Measurements from ENCODE around the gene OCEL1. TPM values are rescaled to one million over a fixed set of nuclear protein-coding genes. Genes with fewer than 3 reads are reported as not detected.

OCEL1 gene
- total and polyA plus RNA-seq, 5 experiments from 2014 or later = 21.9 to 52.4 (median 40.1) TPM

DNA sequence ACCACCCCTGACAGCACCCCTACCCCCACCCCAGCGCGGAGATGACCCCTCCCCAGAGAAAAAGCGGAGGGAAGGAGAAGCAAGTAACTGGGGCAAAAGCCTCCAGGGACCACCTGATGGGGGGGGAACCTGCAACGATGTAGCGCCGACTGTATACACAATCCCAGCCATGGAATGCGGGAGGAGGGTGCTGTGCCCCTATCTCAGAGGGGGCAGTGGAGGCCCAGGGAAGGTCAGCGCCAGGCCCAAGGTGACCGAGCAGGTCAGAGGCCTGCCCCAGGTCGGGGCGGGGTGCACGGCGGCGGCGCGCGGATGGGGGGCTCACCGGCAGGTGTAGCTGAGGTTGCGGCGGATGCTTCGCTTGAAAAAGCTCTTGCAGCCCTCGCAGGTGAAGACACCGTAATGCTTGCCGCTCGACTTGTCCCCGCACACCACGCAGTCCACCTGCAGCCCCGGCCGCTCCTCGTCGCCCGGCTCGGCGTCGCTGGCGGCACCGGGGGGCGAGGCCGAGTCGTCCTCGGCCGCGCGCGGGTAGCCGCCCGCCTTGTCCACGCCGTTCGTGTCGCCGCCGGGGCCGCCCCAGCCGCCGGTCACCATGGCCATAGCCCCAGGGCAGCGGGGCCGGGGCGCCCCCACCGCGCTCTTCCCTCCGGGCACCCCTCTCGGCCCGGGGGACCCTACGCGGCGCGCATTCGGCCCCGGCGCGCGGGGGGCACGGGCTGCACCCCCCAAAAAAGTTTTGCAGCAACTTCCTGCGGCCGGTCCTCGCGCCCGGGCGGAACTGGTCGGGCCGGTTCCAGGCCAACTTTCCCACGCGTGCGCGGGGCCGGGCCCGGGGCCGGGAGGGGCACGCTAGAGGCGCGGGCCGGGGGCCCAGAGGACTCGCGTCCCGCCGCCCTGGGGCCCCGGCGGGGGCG, 18.9 kb downstream of the OCEL1 start:
- H3K36me3 Mint-ChIP-seq = no peaks in the 10 kb centered on the region
- DNase-seq (peak in 2 of 10 donors; percentile 30 to 37), ATAC-seq (peak; percentile 33 to 39)
- peaks cover 4 to 20% (median 9%) of the 10 kb centered on the region in 4 donors for H3K4me1 Mint-ChIP-seq
- peaks cover 0 to 4% (median 0%) of the 10 kb centered on the region in 5 donors for H3K27me3 Mint-ChIP-seq
- peak overlapping the region in 9 of 10 donors; percentile 33 to 78 (median 60) for H3K4me3 Mint-ChIP-seq
- POLR2A ChIA-PET = interaction anchor here (0.6 to 2.6 kb wide), 2 partner anchors 10 to 30 kb away, joined by 3 to 9 read pairs; partner anchors contain the start of gene USE1
- H3K27ac Mint-ChIP-seq = no peak overlapping the region
- H3K9me3 Mint-ChIP-seq = no peaks in the 10 kb centered on the region

DNA sequence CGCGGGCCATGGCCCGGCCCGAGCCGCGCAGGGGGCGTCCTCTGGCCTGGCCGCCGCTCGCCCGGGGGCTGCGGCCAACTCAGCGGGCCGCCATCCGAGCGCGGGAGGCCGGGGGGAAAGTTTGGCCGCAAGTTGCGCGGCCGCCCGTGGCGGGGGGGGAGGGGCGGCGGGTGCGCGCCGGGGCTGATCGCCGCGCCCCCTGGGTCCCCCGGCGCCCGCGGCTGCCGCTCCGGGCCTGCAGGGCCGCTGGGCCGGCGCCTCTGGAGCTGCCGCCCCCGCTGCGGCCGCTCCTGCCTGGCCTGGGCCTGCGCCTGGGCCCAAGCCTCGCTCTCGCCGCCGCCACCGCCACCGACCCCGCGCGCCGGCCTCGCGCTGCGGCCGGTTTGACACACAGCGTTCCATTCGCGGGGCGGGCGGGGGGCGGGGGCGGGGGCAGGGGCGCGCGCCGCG, 19.5 kb downstream of the OCEL1 start, which contains the start of gene NR2F6:
TSS of gene NR2F6 (minus strand) at position 385 of the 450 bp plus-strand sequence. CDS start 699 bp downstream, outside the sequence.
- ATAC-seq (peak in 1 of 2 donors; percentile 35), DNase-seq (no peak)
- peak within 1 kb of the TSS in 6 of 10 donors; percentile 40 to 91 (median 72) for H3K27ac Mint-ChIP-seq
- no peaks in the 10 kb centered on the region for H3K9me3 Mint-ChIP-seq
- peak within 1 kb of the TSS; percentile 74 to 93 (median 88) for H3K4me3 Mint-ChIP-seq
- peaks cover 0 to 4% (median 0%) of the 10 kb centered on the region in 5 donors for H3K27me3 Mint-ChIP-seq
- H3K4me1 Mint-ChIP-seq = peaks cover 4 to 20% (median 9%) of the 10 kb centered on the region in 4 donors
- H3K36me3 Mint-ChIP-seq = no peaks in the 10 kb centered on the region
- POLR2A ChIA-PET = interaction anchor here (1.8 to 2.6 kb wide), 2 partner anchors 11 to 61 kb away, joined by 4 to 9 read pairs; no protein-coding TSS in a partner anchor

DNA sequence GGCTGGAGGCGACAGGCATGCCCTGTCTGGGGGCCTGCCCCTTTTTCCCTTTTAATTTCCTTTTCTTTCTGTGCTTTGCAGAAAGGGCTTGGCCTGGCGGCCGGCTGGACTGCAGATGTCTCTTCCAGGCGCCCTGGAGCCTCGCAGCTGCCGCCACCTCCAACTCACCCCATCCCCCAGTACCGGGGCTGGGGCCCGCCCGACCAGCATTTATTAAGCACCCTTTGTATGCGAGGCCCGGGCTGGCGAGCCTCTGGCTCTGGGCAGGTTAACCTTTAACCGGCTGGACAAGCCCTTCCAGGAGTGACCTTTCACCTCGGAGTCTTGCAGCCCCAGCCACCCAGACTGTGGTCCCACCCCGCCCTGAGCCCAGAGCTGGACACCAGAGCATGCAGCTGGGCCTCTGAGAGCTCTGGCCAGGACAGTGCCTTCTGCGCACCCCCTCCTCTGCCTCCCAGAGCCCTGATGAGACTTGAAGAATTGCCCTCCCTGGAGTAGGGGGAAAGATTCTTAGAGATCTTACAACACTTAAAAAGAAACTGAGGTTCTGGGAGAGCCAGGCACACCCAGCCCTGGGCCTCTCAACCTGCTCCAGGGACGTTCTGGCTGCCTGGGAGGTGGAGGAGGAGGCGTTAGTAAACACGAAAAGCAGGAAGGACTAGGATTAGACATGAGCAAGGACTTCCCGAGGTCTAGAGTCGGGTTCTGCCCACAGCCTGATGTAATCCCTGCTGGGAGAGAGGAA, 20.8 kb downstream of the OCEL1 start:
- no peaks in the 10 kb centered on the region for H3K9me3 Mint-ChIP-seq
- ATAC-seq (no peak), DNase-seq (no peak)
- H3K27ac Mint-ChIP-seq = peak overlapping the region in 4 of 10 donors; percentile 34 to 91 (median 46)
- H3K36me3 Mint-ChIP-seq = no peaks in the 10 kb centered on the region
- peaks cover 0 to 4% (median 0%) of the 10 kb centered on the region in 5 donors for H3K27me3 Mint-ChIP-seq
- peak overlapping the region; percentile 53 to 93 (median 85) for H3K4me3 Mint-ChIP-seq
- peaks cover 4 to 20% (median 8%) of the 10 kb centered on the region in 4 donors for H3K4me1 Mint-ChIP-seq
- POLR2A ChIA-PET = interaction anchor here (1.8 kb wide), 1 partner anchor 62 kb away, joined by 4 read pairs; no protein-coding TSS in a partner anchor

DNA sequence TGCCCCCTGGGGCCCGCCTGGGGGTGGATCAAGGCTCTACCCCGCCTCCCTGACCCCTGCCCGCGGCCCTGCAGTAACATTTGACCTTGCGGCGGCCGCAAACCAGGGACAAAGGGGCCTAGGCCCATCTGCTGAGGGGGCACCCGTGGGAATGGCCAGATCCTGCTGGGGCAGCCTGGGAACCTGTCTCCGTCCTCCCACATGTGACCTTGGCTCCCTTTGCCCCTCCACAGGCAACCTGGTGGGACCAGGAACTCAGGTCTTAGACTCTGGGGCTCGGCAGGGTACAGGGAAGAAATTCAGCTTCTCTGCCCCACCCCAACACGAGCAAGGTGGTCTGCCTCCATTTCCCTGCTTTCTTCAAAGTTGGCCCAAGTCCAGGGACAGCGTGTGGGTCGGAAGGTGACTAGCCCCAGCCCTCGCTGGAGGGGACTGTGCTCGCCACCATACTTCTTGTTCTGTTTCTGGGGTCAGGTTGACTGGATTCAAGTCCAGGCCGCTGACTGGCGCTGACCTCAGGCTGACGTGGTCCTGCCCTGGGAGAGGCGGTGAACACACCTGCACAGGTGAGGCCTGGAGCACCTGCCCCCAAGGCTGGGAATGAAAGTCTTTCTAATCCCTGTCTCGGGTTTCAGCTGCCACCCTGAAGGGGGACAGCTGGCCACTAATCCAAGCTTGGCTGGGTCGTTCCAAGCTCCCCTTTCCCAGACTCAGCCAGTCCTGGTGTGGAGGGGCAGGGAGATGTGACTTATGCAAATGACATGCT, 22.2 kb downstream of the OCEL1 start:
- ATAC-seq (no peak), DNase-seq (no peak)
- peaks cover 0 to 4% (median 0%) of the 10 kb centered on the region in 5 donors for H3K27me3 Mint-ChIP-seq
- POLR2A ChIA-PET = interaction anchor here (1.3 kb wide), 1 partner anchor 172 kb away, joined by 3 read pairs; no protein-coding TSS in a partner anchor
- H3K4me1 Mint-ChIP-seq = peaks cover 3 to 14% (median 6%) of the 10 kb centered on the region in 4 donors
- no peaks in the 10 kb centered on the region for H3K9me3 Mint-ChIP-seq
- H3K4me3 Mint-ChIP-seq = peak overlapping the region in 2 of 10 donors; percentile 28 to 52
- H3K36me3 Mint-ChIP-seq = no peaks in the 10 kb centered on the region
- no peak overlapping the region for H3K27ac Mint-ChIP-seq

DNA sequence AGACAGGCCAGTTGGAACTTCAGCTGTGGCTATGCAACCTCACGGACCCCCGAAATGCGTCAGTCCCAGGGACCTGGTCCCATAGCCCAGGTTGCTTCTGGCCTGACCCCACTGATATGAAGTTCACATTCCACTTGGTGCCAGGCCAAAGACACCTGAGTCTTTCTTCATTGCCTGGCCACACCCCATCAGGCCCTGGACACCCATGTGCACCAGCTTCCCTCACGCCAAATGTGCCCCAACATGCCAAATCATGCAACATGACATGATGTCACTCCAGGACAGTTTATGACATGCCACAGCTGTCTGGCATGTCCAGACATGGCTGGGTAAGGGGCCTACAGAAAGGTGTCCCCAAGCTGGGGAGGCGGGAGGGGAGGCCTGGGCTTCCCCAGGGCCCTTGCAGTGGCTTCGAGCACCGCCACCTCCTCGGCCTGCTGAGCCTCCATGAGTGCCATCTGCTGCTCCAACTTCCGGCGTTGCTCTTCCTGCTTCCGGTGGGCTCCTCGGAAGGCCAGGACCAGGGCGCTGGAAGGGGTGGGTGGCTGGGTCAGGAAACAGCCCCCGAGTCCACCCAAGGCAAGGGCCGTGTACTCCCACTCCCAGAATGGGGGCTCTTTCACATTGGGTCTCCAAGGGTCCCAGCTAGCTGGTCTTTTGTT, 24.0 kb downstream of the OCEL1 start:
- Mint-ChIP-seq H3K4me3 (peak overlapping the region in 1 of 10 donors; percentile 4), H3K27me3 (peaks cover 0 to 4% (median 0%) of the 10 kb centered on the region in 5 donors)

DNA sequence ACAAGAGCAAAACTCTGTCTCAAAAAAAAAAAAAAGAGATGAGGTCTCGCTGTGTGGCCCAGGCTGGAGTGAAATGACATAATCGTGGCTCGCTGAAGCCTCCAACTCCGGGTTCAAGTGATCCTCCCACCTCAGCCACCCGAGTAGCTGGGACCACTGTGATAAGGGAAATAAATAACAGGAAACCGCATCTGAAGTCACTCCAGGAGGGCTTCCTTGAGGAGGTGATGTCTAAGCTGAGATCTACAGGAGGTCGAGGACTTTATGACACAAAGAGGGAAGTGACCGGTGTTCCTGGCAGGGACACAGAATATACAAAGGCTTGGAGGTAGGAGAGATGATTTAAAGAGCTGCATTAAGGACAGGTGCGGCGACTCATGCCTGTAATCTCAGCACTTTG, 28.6 kb downstream of the OCEL1 start:
- Mint-ChIP-seq H3K4me3 (no peak overlapping the region), H3K9me3 (no peaks in the 10 kb centered on the region), H3K27me3 (no peaks in the 10 kb centered on the region), H3K4me1 (no peaks in the 10 kb centered on the region), H3K27ac (no peak overlapping the region), H3K36me3 (no peaks in the 10 kb centered on the region)
- ATAC-seq = no peak
- no peak for DNase-seq
- POLR2A ChIA-PET = interaction anchor here (0.6 kb wide), 2 partner anchors 10 to 622 kb away, joined by 3 to 5 read pairs; partner anchors contain the start of gene USHBP1

More for the DNA sequence above, 24.0 kb downstream of the OCEL1 start:
- Mint-ChIP-seq H3K4me1 (peaks cover 2 to 14% (median 6%) of the 10 kb centered on the region in 4 donors), H3K27ac (peak overlapping the region in 1 of 10 donors; percentile 34), H3K36me3 (no peaks in the 10 kb centered on the region), H3K9me3 (no peaks in the 10 kb centered on the region)
- no peak for DNase-seq
- POLR2A ChIA-PET = interaction anchor here (0.6 kb wide), 1 partner anchor 45 kb away, joined by 3 read pairs; no protein-coding TSS in a partner anchor
- no peak for ATAC-seq

DNA sequence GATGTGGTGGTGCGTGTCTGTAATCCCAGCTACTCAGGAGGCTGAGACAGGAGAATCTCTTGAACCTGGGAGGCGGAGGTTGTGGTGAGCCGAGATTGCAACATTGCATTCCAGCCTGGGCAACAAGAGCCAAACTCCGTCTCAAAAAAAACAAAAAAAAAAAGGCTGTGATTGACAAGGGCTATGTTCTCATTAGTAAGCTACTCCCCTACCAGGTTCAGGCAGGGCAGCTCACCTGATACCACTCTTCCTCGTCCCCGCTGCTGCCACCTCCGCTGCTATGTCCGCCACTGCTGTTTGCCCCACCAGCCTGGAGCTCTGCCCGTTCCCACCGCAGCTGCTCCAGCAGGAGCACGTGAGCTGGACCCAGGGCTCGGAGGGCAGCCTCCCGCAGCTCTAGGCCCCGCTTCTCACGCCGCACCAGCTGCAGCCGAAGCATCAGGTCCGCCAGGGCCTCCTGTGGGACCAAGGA, 29.2 kb downstream of the OCEL1 start:
- Mint-ChIP-seq H3K9me3 (no peaks in the 10 kb centered on the region), H3K27me3 (no peaks in the 10 kb centered on the region), H3K4me3 (no peak overlapping the region), H3K4me1 (no peaks in the 10 kb centered on the region), H3K36me3 (no peaks in the 10 kb centered on the region), H3K27ac (no peak overlapping the region)
- no peak for ATAC-seq
- POLR2A ChIA-PET = interaction anchor here (0.6 kb wide), 2 partner anchors 9 to 623 kb away, joined by 3 to 5 read pairs; partner anchors contain the start of gene USHBP1
- DNase-seq = no peak

DNA sequence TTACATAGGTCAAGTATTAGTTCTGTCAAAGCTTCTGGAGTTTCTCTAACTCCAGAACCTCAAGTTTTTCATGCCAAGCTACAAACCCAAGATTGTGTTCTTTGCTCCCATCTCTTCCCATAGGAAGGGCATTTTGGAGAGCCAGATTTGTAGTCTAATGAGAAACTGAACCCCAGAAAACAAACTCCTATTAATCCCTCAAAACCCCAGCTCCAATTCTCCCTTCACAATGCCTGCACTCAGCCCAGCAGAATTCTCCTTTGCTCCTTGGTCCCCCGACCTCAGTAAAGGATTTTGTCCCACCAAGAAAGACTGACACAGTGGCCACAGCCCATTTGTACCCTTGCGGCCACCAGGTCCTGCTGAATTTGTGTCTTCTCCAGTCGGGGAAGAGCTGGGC, 30.1 kb downstream of the OCEL1 start:
- peaks cover 4 to 7% (median 5%) of the 10 kb centered on the region in 4 donors for H3K4me1 Mint-ChIP-seq

DNA sequence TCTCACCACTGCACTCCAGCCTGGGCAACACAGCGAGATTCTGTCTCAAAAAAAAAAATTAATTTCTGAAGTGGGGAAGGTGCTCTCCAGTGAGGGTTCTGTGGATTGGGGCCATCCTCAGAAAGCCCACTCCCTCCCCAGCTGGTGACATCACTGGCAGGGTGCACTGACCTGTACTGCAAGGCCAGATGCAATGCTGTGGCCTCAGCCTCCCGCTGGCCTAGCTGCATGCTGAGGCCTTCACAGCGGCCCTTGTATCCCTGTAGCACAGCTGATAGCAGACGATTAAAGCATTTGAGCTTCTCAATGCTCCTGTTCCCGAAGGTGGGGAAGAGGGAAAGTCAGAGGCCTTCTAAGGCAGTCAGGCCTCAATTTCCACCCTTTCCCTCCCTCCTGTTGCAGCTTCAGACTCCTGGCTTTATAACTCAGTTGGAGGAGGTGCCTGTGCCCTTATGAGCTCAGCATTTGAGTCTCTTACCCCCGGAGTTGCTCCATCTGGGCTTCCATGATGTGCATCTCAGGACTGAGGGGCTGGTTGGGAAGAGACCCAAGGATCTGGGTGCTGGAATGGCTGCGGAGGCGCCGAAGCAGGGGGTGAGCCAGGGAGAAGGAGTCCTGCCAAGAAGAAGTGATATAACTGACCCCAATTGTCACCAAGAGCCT, 33.2 kb downstream of the OCEL1 start:
- no peak overlapping the region for H3K4me3 Mint-ChIP-seq
- peaks cover 0 to 1% (median 0%) of the 10 kb centered on the region in 5 donors for H3K27me3 Mint-ChIP-seq
- POLR2A ChIA-PET = interaction anchor here (1.7 kb wide), 1 partner anchor 24 kb away, joined by 3 read pairs; no protein-coding TSS in a partner anchor
- no peak for DNase-seq
- no peaks in the 10 kb centered on the region for H3K36me3 Mint-ChIP-seq
- no peak overlapping the region for H3K27ac Mint-ChIP-seq
- ATAC-seq = no peak
- H3K4me1 Mint-ChIP-seq = peaks cover 4 to 7% (median 5%) of the 10 kb centered on the region in 4 donors
- peaks cover 0 to 2% (median 0%) of the 10 kb centered on the region in 9 donors for H3K9me3 Mint-ChIP-seq

More for the DNA sequence above, 30.1 kb downstream of the OCEL1 start:
- H3K27ac Mint-ChIP-seq = no peak overlapping the region
- DNase-seq = no peak
- ATAC-seq = no peak
- H3K27me3 Mint-ChIP-seq = peaks cover 0 to 1% (median 0%) of the 10 kb centered on the region in 5 donors
- no peaks in the 10 kb centered on the region for H3K36me3 Mint-ChIP-seq
- H3K4me3 Mint-ChIP-seq = no peak overlapping the region
- H3K9me3 Mint-ChIP-seq = peaks cover 0 to 2% (median 0%) of the 10 kb centered on the region in 9 donors
- POLR2A ChIA-PET = interaction anchor here (0.6 to 2.8 kb wide), 3 partner anchors 11 to 1392 kb away, joined by 3 to 10 read pairs (median 5); partner anchors contain the start of gene BABAM1

DNA sequence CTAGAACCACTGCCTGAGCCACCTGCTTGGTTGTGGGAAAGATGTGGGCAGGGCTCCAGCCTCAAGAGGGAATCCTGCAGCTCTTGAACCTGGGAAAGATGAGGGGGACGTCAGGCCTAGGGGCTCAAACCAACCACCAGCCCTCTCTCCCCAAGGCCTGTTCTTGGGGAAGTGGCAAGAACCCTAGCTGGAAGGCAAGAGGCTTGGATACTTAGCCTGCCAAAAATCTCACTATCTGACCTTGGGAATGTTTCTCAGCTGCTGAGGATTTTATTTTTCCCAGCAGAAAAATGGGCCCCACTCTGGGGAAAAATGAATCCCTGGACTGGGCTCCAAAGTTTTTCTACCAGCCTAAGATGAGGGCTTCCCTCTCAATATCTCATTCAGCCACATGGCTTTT, 33.9 kb downstream of the OCEL1 start:
- H3K27me3 Mint-ChIP-seq = peaks cover 0 to 1% (median 0%) of the 10 kb centered on the region in 5 donors
- no peaks in the 10 kb centered on the region for H3K36me3 Mint-ChIP-seq
- DNase-seq = no peak
- H3K4me1 Mint-ChIP-seq = peaks cover 6 to 12% (median 9%) of the 10 kb centered on the region in 4 donors
- peaks cover 0 to 2% (median 0%) of the 10 kb centered on the region in 9 donors for H3K9me3 Mint-ChIP-seq
- H3K27ac Mint-ChIP-seq = no peak overlapping the region
- POLR2A ChIA-PET = interaction anchor here (1.7 kb wide), 2 partner anchors 22 to 24 kb away, joined by 3 to 5 read pairs; partner anchors contain the start of gene ANKLE1
- no peak for ATAC-seq
- H3K4me3 Mint-ChIP-seq = no peak overlapping the region
